Endothelial cell of umbilical vein (primary cell): ENCODE results near the gene S100A10.

Source experiments
- CTCF ChIP-seq, 2 donors: IDR thresholded peaks; 1 replicate in 1 of 2; 2 replicates in 1 of 2; pipeline ENCODE4 v1.5.1; 2011; ENCODE audit warnings: low read length in 2 of 2, mild to moderate bottlenecking in 2 of 2, moderate library complexity in 2 of 2, control low read depth in 1 of 2, inconsistent platforms in 1 of 2, low read depth in 1 of 2; ENCODE audit not compliant: insufficient read depth in 1 of 2; ENCODE audit errors: extremely low read depth in 1 of 2
- GATA2 ChIP-seq: IDR thresholded peaks from 2 replicates; pipeline ENCODE4 v1.7.0; 2011; ENCODE audit warnings: low read depth, mild to moderate bottlenecking, moderate library complexity, mixed read lengths, low read length; ENCODE audit not compliant: insufficient read length, insufficient read depth
- MAX ChIP-seq: IDR thresholded peaks from 2 replicates; pipeline ENCODE4 v1.6.1; 2011; ENCODE audit not compliant: insufficient read depth, insufficient read length
- POLR2A ChIP-seq: IDR thresholded peaks from 2 replicates; pipeline ENCODE4 v1.6.1; 2012; ENCODE audit warnings: low read depth, mild to moderate bottlenecking, control low read depth, low read length
- POLR2AphosphoS5 ChIP-seq: IDR thresholded peaks from 2 replicates; pipeline ENCODE4 v1.6.1; 2012; ENCODE audit warnings: low read depth, mild to moderate bottlenecking, control low read depth, low read length, moderate library complexity; ENCODE audit not compliant: insufficient read depth

DNA sequence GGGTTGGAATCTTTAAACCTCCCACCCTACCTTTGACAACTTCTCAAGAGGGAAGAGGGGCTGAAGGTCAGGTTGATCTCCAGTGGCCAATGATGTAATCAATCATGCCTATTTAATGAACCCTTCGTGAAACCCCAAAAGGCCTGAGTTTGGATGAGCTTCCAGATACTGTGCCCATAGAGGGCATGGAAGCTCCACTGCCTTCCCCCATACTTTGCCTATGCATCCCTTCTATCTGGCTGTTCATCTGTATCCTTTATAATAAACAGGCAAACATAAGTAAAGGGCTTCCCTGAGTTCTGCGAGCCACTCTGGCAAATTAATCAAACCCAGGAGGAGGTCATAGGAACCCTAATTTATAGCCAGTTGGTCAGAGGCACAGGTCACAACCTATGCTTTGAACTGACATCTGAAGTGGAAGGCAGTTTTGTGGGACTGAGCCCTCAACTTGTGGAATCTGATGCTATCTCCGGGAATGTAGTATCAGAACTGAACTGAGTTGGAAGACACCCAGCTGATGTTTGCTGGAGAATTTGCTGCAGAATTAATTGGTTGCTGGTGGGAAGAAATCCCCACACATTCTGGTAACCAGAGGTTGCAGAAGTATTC is 24.8 kb downstream of the S100A10 start:
- TF ChIP-seq CTCF (IDR thresholded peaks at IDR 0.05; ENCODE audit: extremely low read depth in 1 of 2, insufficient read depth in 1 of 2, low read depth in 1 of 2, low read length in 2 of 2) (no peak), MAX (no peak), POLR2AphosphoS5 (no peak), POLR2A (no peak), GATA2 (peak; percentile 18)
